H9 (cell line): Measurements from ENCODE around the gene RGS6. TPM values are rescaled to one million over a fixed set of nuclear protein-coding genes. Genes with fewer than 3 reads are reported as not detected.

ENCODE experiments used
- DNase-seq: peaks from one replicate; pipeline ENCODE4 v3.0.0-alpha.2; 2017
- H2AFZ ChIP-seq: one replicate; pipeline ENCODE4 v1.6.1; 2013; ENCODE audit warnings: mild to moderate bottlenecking, low read length, control low read depth, moderate library complexity
- H2AK5ac ChIP-seq: 2 replicates; pipeline ENCODE4 v1.6.1; 2013; ENCODE audit warnings: low read length, control low read depth, mixed read lengths; ENCODE audit not compliant: insufficient read length
- H2BK120ac ChIP-seq: one replicate; pipeline ENCODE4 v1.6.1; 2013; ENCODE audit warnings: low read depth, mild to moderate bottlenecking, low read length, control low read depth, inconsistent platforms; ENCODE audit not compliant: poor library complexity, severe bottlenecking
- H2BK12ac ChIP-seq: 2 replicates; pipeline ENCODE4 v1.6.1; 2013; ENCODE audit warnings: low read length, control low read depth, mixed read lengths, low read depth; ENCODE audit not compliant: insufficient read length
- H2BK15ac ChIP-seq: 2 replicates; pipeline ENCODE4 v1.6.1; 2013; ENCODE audit warnings: low read depth, low read length, control low read depth
- H2BK20ac ChIP-seq: one replicate; pipeline ENCODE4 v1.6.1; 2013; ENCODE audit warnings: low read depth, mild to moderate bottlenecking, low read length, control low read depth, inconsistent platforms; ENCODE audit not compliant: poor library complexity, severe bottlenecking
- H2BK5ac ChIP-seq: 2 replicates; pipeline ENCODE4 v1.6.1; 2013; ENCODE audit warnings: low read length, control low read depth, mixed read lengths; ENCODE audit not compliant: insufficient read length
- H3K14ac ChIP-seq: 2 replicates; pipeline ENCODE4 v1.6.1; 2013; ENCODE audit warnings: low read length, control low read depth; ENCODE audit not compliant: insufficient read depth
- H3K18ac ChIP-seq: 2 replicates; pipeline ENCODE4 v1.6.1; 2013; ENCODE audit warnings: low read depth, mild to moderate bottlenecking, mixed read lengths, low read length, control low read depth; ENCODE audit not compliant: insufficient read length
- H3K23ac ChIP-seq: 2 replicates; pipeline ENCODE4 v1.6.1; 2013; ENCODE audit warnings: low read length, control low read depth, mixed read lengths, low read depth; ENCODE audit not compliant: insufficient read length
- H3K23me2 ChIP-seq: 2 replicates; pipeline ENCODE4 v1.6.1; 2013; ENCODE audit warnings: low read depth, mild to moderate bottlenecking, mixed read lengths, low read length, control low read depth; ENCODE audit not compliant: insufficient read length, poor library complexity, severe bottlenecking
- H3K27ac ChIP-seq: 2 replicates; pipeline ENCODE4 v1.5.1; 2013; ENCODE audit warnings: low read length, control low read depth, mixed read lengths, low read depth; ENCODE audit not compliant: insufficient read length
- H3K27me3 ChIP-seq: 2 replicates; pipeline ENCODE4 v1.6.1; 2013; ENCODE audit warnings: low read length, control low read depth, inconsistent platforms; ENCODE audit not compliant: insufficient read depth
- H3K4ac ChIP-seq: 2 replicates; pipeline ENCODE4 v1.6.1; 2013; ENCODE audit warnings: low read depth, mild to moderate bottlenecking, control low read depth, inconsistent platforms, low read length, moderate library complexity
- H3K4me1 ChIP-seq: 2 replicates; pipeline ENCODE4 v1.6.1; 2013; ENCODE audit warnings: low read length, control low read depth, inconsistent platforms; ENCODE audit not compliant: insufficient read depth
- H3K4me2 ChIP-seq: 2 replicates; pipeline ENCODE4 v1.6.1; 2013; ENCODE audit warnings: low read length, control low read depth, mixed read lengths; ENCODE audit not compliant: insufficient read length, insufficient read depth
- H3K56ac ChIP-seq: 2 replicates; pipeline ENCODE4 v1.6.1; 2013; ENCODE audit warnings: low read depth, mild to moderate bottlenecking, mixed read lengths, low read length, control low read depth; ENCODE audit not compliant: insufficient read length
- H3K79me1 ChIP-seq: 2 replicates; pipeline ENCODE4 v1.6.1; 2013; ENCODE audit warnings: low read depth, mild to moderate bottlenecking, moderate library complexity, low read length, control low read depth, inconsistent platforms; ENCODE audit not compliant: insufficient read depth, poor library complexity, severe bottlenecking
- H3K79me2 ChIP-seq: 2 replicates; pipeline ENCODE4 v1.6.1; 2013; ENCODE audit warnings: low read length, control low read depth, inconsistent platforms; ENCODE audit not compliant: insufficient read depth
- H3K9ac ChIP-seq: 2 replicates; pipeline ENCODE4 v1.6.1; 2013; ENCODE audit warnings: low read length, control low read depth, mixed read lengths; ENCODE audit not compliant: insufficient read length; ENCODE audit errors: extremely low read depth
- H3K9me3 ChIP-seq: one replicate; pipeline ENCODE4 v1.6.1; 2013; ENCODE audit warnings: low read depth, low read length, inconsistent platforms; ENCODE audit not compliant: control insufficient read depth
- H3T11ph ChIP-seq: one replicate; pipeline ENCODE4 v1.6.1; 2013; ENCODE audit warnings: mild to moderate bottlenecking, low read length, control low read depth, inconsistent platforms
- H4K20me1 ChIP-seq: one replicate; pipeline ENCODE4 v1.6.1; 2013; ENCODE audit not compliant: control insufficient read depth, insufficient read length, insufficient read depth
- H4K5ac ChIP-seq: 2 replicates; pipeline ENCODE4 v1.6.1; 2013; ENCODE audit warnings: low read depth, mild to moderate bottlenecking, mixed read lengths, low read length, control low read depth; ENCODE audit not compliant: insufficient read length
- H4K8ac ChIP-seq: replicated peaks from 2 replicates; pipeline ENCODE4 v1.6.1; 2013; ENCODE audit warnings: low read length, control low read depth, mixed read lengths, low read depth; ENCODE audit not compliant: insufficient read length
- H4K91ac ChIP-seq: 2 replicates; pipeline ENCODE4 v1.6.1; 2013; ENCODE audit warnings: low read depth, mild to moderate bottlenecking, moderate library complexity, mixed read lengths, low read length, control low read depth; ENCODE audit not compliant: insufficient read length
- H3K27ac Mint-ChIP-seq, 3 experiments: 2 replicates in 2 of 3; 3 replicates in 1 of 3; pipeline ENCODE4 v1.8.0; 2020 to 2021; ENCODE audit warnings: mixed read lengths in 3 of 3, mild to moderate bottlenecking in 1 of 3, moderate library complexity in 1 of 3
- H3K27me3 Mint-ChIP-seq: 2 replicates; pipeline ENCODE4 v1.8.0; 2021; ENCODE audit warnings: low read depth, mild to moderate bottlenecking, moderate library complexity, mixed read lengths
- H3K36me3 Mint-ChIP-seq, 3 experiments: 2 replicates in 2 of 3; 3 replicates in 1 of 3; pipeline ENCODE4 v1.8.0; 2020 to 2021; ENCODE audit warnings: low read depth in 3 of 3, mixed read lengths in 3 of 3; ENCODE audit not compliant: insufficient read depth in 1 of 3
- H3K4me1 Mint-ChIP-seq, 2 experiments: 2 replicates each; pipeline ENCODE4 v1.8.0; 2020; ENCODE audit warnings: mixed read lengths in 2 of 2
- H3K4me3 Mint-ChIP-seq, 2 experiments: 2 replicates in 1 of 2; 3 replicates in 1 of 2; pipeline ENCODE4 v1.8.0; 2020 to 2021; ENCODE audit warnings: mild to moderate bottlenecking in 2 of 2, mixed read lengths in 2 of 2, moderate library complexity in 1 of 2
- H3K9me3 Mint-ChIP-seq, 2 experiments: 2 replicates in 1 of 2; 3 replicates in 1 of 2; pipeline ENCODE4 v1.8.0; 2020; ENCODE audit warnings: mild to moderate bottlenecking in 2 of 2, mixed read lengths in 2 of 2, moderate library complexity in 1 of 2
- CTCF ChIP-seq: fragments of 200-600 bp; sonication (generic); conservative IDR thresholded peaks from 3 replicates; pipeline ENCODE4 v1.8.0; 2021; ENCODE audit warnings: antibody characterized with exemption, mild to moderate bottlenecking
- WGBS: extraction: QIAGEN DNeasy Blood & Tissue Kit; methylation state at CpG from one replicate; pipeline ENCODE4 v1.1.7; 2013; ENCODE audit warnings: missing lambda C conversion rate, low lambda C conversion rate, mixed read lengths; ENCODE audit not compliant: insufficient read length; ENCODE audit errors: extremely low coverage; 5-methylcytosine and 5-hydroxymethylcytosine counted together
- total RNA-seq: library from RNA; stranded (reverse); gene quantifications from 2 replicates; pipeline ENCODE4 v1.2.1, GENCODE V29; 2021

The RGS6 gene
- total RNA-seq, 1 experiment from 2014 or later = 3.0 TPM

GRCh38 chr14:72492196-72492595 is 560.0 kb downstream of the RGS6 start:
- no peaks in the 10 kb centered on the region for H3K4me1 ChIP-seq
- no peak overlapping the region for H2BK15ac ChIP-seq
- no peaks in the 10 kb centered on the region for H3K23me2 ChIP-seq
- H2BK20ac ChIP-seq = no peak overlapping the region
- DNase-seq = no peak
- no peak overlapping the region for H3K4me2 ChIP-seq
- H3K56ac ChIP-seq = no peak overlapping the region
- H2AK5ac ChIP-seq = no peak overlapping the region
- no peak overlapping the region for H3K14ac ChIP-seq
- Mint-ChIP-seq H3K36me3 (peaks cover 6 to 25% (median 13%) of the 10 kb centered on the region in 3 experiments), H3K9me3 (peaks cover 34 to 45% of the 10 kb centered on the region in 2 experiments), H3K4me1 (0 out of 4 replicates have a peak, but pooled peaks cover 0 to 2% of the 10 kb centered on the region in 2 experiments), H3K4me3 (no peak overlapping the region), H3K27me3 (no peaks in the 10 kb centered on the region), H3K27ac (no peak overlapping the region)
- no peak overlapping the region for H2BK5ac ChIP-seq
- TF ChIP-seq CTCF = no peak
- no peak overlapping the region for H2BK120ac ChIP-seq
- H3K23ac ChIP-seq = no peak overlapping the region
- H3K27ac ChIP-seq = no peak overlapping the region
- no peak overlapping the region for H2AFZ ChIP-seq
- H4K20me1 ChIP-seq = no peaks in the 10 kb centered on the region
- WGBS = no CpG with 5 or more reads among the region's 5 CpGs
- no peaks in the 10 kb centered on the region for H3K9me3 ChIP-seq
- no peak overlapping the region for H3K18ac ChIP-seq
- no peak overlapping the region for H4K5ac ChIP-seq
- H3K79me2 ChIP-seq = no peaks in the 10 kb centered on the region
- no peak overlapping the region for H2BK12ac ChIP-seq
- H3K9ac ChIP-seq = no peak overlapping the region
- no peaks in the 10 kb centered on the region for H3K27me3 ChIP-seq
- H3T11ph ChIP-seq = no peak overlapping the region
- H4K91ac ChIP-seq = no peak overlapping the region
- no peak overlapping the region for H3K4ac ChIP-seq
- H4K8ac ChIP-seq = no peak overlapping the region
- H3K79me1 ChIP-seq = no peaks in the 10 kb centered on the region
